Transverse colon (tissue), 4 donors: ENCODE data around the gene GTF2A1L. TPM values are rescaled to one million over a fixed set of nuclear protein-coding genes. Genes with fewer than 3 reads are reported as not detected.
"Not testable (repeated sequence)": the region's sequence is repeated elsewhere in the genome, so short reads cannot be mapped to it uniquely, and the experiment has no call there.

Experiments used
- DNase-seq: peaks from one replicate; pipeline ENCODE4 v3.0.0-alpha.2; 2019
- H3K27ac ChIP-seq, 4 donors: fragments of 200-600 bp; sonication (generic); 2 replicates each; pipeline ENCODE4 v1.5.1; 2016 to 2018; ENCODE audit warnings: inconsistent platforms in 4 of 4
- H3K27me3 ChIP-seq: fragments of 200-600 bp; sonication (generic); 2 replicates; pipeline ENCODE4 v1.5.1; 2017; ENCODE audit warnings: inconsistent platforms
- H3K36me3 ChIP-seq, 4 donors: fragments of 200-600 bp; sonication (generic); 2 replicates each; pipeline ENCODE4 v1.5.1; 2017 to 2019; ENCODE audit warnings: inconsistent platforms in 4 of 4
- H3K4me1 ChIP-seq, 4 donors: fragments of 200-600 bp; sonication (generic); 2 replicates each; pipeline ENCODE4 v1.5.1; 2017 to 2020; ENCODE audit warnings: inconsistent platforms in 4 of 4
- H3K4me3 ChIP-seq, 4 donors: fragments of 200-600 bp; sonication (generic); 1 replicate in 1 of 4; 2 replicates in 3 of 4; pipeline versions ENCODE4 v1.5.1 to v1.6.1; 2017 to 2019; ENCODE audit warnings: inconsistent platforms in 4 of 4
- H3K9me3 ChIP-seq, 2 donors: fragments of 200-600 bp; sonication (generic); 2 replicates each; pipeline ENCODE4 v1.5.1; 2017 to 2019; ENCODE audit warnings: inconsistent platforms in 2 of 2
- CTCF ChIP-seq, 5 experiments: fragments of 200-600 bp in 3 of 5; fragments of 450-650 bp in 2 of 5; sonication (generic) in 3 of 5; IDR thresholded peaks; 1 replicate in 2 of 5; 2 replicates in 3 of 5; pipeline ENCODE4 v1.5.1; 2016 to 2017; ENCODE audit warnings: antibody characterized with exemption in 5 of 5, inconsistent platforms in 3 of 5, mild to moderate bottlenecking in 2 of 5, moderate library complexity in 1 of 5
- EP300 ChIP-seq: sonication (generic); formaldehyde crosslinking; IDR thresholded peaks from one replicate; pipeline ENCODE4 v1.6.1; 2017; ENCODE audit warnings: antibody characterized with exemption, low read depth
- POLR2A ChIP-seq: fragments of 450-650 bp; IDR thresholded peaks from one replicate; pipeline ENCODE4 v1.6.1; 2016; ENCODE audit warnings: antibody characterized with exemption, mild to moderate bottlenecking, moderate library complexity
- POLR2AphosphoS5 ChIP-seq, 3 donors: sonication (generic); formaldehyde crosslinking; IDR thresholded peaks; one replicate each; pipeline ENCODE4 v1.6.1; 2016; ENCODE audit warnings: antibody characterized with exemption in 3 of 3
- whole genome bisulfite sequencing, 2 donors: methylation state at CpG; one replicate each; pipeline ENCODE4 v1.1.5; 2018; ENCODE audit warnings: low coverage in 1 of 2; 5-methylcytosine and 5-hydroxymethylcytosine counted together
- in situ Hi-C, 4 donors: fragments of 200-750 bp; cut with MboI; loops; one replicate each; pipeline versions ENCODE4 v1.15.0 to v1.15.1; 2017; ENCODE audit warnings: low sequenced_read_pairs in 3 of 4, low pct_ligation_motif_present in 1 of 4, low pct_unique_long_range_greater_than_20kb in 1 of 4
- intact Hi-C: fragments of 100-400 bp; cut with DNase I; formaldehyde crosslinking; loops from one replicate; pipeline ENCODE4 v1.15.1; 2023; ENCODE audit warnings: low total_unique reads
- total RNA-seq, 4 donors: library from RNA; depleted of rRNA; stranded (reverse); fragments of >200 nt; gene quantifications; one replicate each; pipeline ENCODE4 v1.1.0, GENCODE V29; 2016

GTF2A1L gene
- total RNA-seq, 4 donors from 2014 or later, result 1.6 to 15.2 (median 9.2) TPM; not detected in 1

DNA sequence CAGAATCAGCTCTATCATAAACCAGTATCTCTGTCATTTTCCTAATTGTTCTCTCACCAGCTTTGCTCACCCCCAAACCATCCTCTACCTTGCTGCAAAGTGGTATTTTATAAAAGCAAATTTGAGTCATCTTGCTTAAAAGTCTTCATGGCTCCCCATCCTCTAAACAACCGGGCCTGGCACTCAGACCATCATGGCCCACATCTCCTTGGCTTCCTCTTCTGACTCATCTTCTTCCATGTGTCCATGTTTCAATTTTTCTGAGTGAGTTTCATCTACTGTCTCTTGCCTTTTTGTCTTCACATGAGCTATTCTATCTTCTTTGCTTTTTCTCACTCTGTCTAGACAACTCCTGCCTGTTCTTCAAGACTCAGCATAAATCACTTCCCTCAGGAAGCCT lies 79.2 kb downstream of the GTF2A1L start:
- TF ChIP-seq CTCF (IDR thresholded peaks at IDR 0.05), result no peak
- no peak for TF ChIP-seq POLR2AphosphoS5 (IDR thresholded peaks at IDR 0.05)
- TF ChIP-seq EP300, result no peak
- TF ChIP-seq POLR2A, result no peak
- Histone ChIP-seq H3K36me3 (no peaks in the 10 kb centered on the region), H3K4me1 (no peaks in the 10 kb centered on the region), H3K27me3 (no peaks in the 10 kb centered on the region), H3K9me3 (no peaks in the 10 kb centered on the region), H3K4me3 (no peak overlapping the region), H3K27ac (no peak overlapping the region)
- intact Hi-C loops, result no loop called here
- in situ Hi-C loops, result no loop called here
- DNase-seq, result no peak
- 67 to 84% methylated on average over 1 of the region's 1 CpG for WGBS, 2 donors

DNA sequence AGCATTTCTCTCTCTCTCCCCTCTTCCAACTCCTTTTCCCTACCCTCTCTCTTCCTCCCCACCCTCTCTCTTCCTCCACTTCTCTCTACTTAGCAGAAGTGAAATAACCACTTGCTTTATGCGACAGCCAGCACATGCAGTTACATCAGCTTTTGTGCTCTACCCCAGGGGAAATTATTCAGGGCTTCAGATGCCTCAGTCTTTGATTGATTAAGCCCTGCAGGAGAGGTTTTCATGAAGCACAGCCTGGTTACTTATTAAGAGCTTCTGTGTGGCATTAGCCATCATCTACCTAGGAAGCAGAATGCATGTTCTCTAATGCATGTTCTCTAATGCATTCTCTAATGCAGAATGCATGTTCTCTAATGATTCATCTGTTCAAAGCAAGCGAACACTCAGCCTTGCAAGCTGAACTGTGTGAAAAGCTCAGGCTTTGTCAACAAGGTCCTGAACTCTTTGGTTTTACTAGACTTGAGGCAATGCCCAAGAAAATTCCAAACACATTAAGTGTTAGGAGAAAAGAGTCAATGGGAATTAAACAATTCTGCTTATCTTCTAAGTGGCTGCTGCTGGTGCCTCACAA lies 81.8 kb downstream of the GTF2A1L start:
- no peak for DNase-seq
- no peak overlapping the region for H3K27ac ChIP-seq
- WGBS, 2 donors, result 63 to 77% methylated on average over 1 to 2 of the region's 2 CpGs
- intact Hi-C loops (no loop called here), in situ Hi-C loops (no loop called here)
- TF ChIP-seq CTCF (IDR thresholded peaks at IDR 0.05), result no peak
- no peak for TF ChIP-seq POLR2AphosphoS5 (IDR thresholded peaks at IDR 0.05)
- TF ChIP-seq EP300, result no peak
- TF ChIP-seq POLR2A, result no peak
- H3K4me1 ChIP-seq, result no peaks in the 10 kb centered on the region
- H3K27me3 ChIP-seq, result no peaks in the 10 kb centered on the region
- H3K4me3 ChIP-seq, result no peak overlapping the region
- no peaks in the 10 kb centered on the region for H3K36me3 ChIP-seq
- H3K9me3 ChIP-seq, result no peaks in the 10 kb centered on the region

GRCh38 chr2:48703621-48704020 lies 86.0 kb downstream of the GTF2A1L start:
- H3K9me3 ChIP-seq, H3K36me3 ChIP-seq, H3K4me1 ChIP-seq, intact Hi-C loops, H3K27ac ChIP-seq, H3K4me3 ChIP-seq, DNase-seq, in situ Hi-C loops, H3K27me3 ChIP-seq: not testable (repeated sequence)
- WGBS, 2 donors, result 78 to 88% methylated on average over 4 to 6 of the region's 6 CpGs

GRCh38 chr2:48707466-48707865 lies 89.8 kb downstream of the GTF2A1L start:
- intact Hi-C loops, result no loop called here
- peak; percentile 58 for DNase-seq
- Histone ChIP-seq H3K4me3 (no peak overlapping the region), H3K27me3 (peaks cover 5% of the 10 kb centered on the region), H3K4me1 (no peaks in the 10 kb centered on the region), H3K9me3 (no peaks in the 10 kb centered on the region), H3K27ac (no peak overlapping the region), H3K36me3 (no peaks in the 10 kb centered on the region)
- WGBS, 2 donors, result 62% methylated on average over 6 of the region's 6 CpGs; no CpG with 5 or more reads in 1 of the 2 donors
- in situ Hi-C loops, result no loop called here
- TF ChIP-seq POLR2A (no peak), CTCF (IDR thresholded peaks at IDR 0.05) (no peak), EP300 (no peak), POLR2AphosphoS5 (IDR thresholded peaks at IDR 0.05) (no peak)
